GM06990 (cell line): Measurements from ENCODE around the gene PAFAH1B2.

Experiments used
- DNase-seq: peaks from one replicate; pipeline ENCODE4 v3.0.0-alpha.2; 2011; ENCODE audit not compliant: insufficient read length; ENCODE audit errors: extremely low read depth
- H3K27me3 ChIP-seq: replicated peaks from 2 replicates; pipeline ENCODE4 v1.6.0; 2011; ENCODE audit warnings: low read length; ENCODE audit not compliant: control insufficient read depth, insufficient read depth
- H3K36me3 ChIP-seq: 2 replicates; pipeline ENCODE4 v1.5.1; 2011; ENCODE audit warnings: low read length; ENCODE audit not compliant: control insufficient read depth, insufficient read depth
- H3K4me3 ChIP-seq: replicated peaks from 2 replicates; pipeline ENCODE4 v1.5.1; 2011; ENCODE audit warnings: low read depth, mild to moderate bottlenecking, control low read depth, low read length
- TF ChIP-seq, protein P1 (sequence below): IDR thresholded peaks from 2 replicates; pipeline ENCODE4 v1.5.1; 2011; ENCODE audit warnings: low read length, control low read depth, mild to moderate bottlenecking, inconsistent platforms; ENCODE audit not compliant: insufficient read depth, poor library complexity, severe bottlenecking

The PAFAH1B2 gene

DNA sequence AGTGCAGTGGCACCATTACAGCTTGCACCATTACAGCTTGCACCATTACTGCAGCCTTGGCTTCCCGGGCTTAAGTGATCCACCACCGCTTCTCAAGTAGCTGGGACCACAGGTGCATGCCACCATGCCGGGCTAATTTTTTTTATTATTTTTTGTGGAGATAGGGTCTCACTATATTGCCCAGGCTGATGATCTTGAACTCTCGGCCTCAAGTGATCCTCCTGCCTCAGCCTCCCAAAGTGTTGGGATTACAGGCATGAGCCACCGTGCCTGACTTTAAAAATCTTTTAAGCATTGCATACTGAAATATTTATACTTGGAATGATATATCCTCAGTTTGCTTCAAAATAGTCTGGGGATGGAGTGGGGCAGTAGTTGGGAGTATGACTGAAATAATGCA lies 10.4 kb downstream of the PAFAH1B2 start:
- Histone ChIP-seq H3K4me3 (no peak overlapping the region), H3K27me3 (no peaks in the 10 kb centered on the region), H3K36me3 (peaks cover 1% of the 10 kb centered on the region)
- TF ChIP-seq, protein P1, sequence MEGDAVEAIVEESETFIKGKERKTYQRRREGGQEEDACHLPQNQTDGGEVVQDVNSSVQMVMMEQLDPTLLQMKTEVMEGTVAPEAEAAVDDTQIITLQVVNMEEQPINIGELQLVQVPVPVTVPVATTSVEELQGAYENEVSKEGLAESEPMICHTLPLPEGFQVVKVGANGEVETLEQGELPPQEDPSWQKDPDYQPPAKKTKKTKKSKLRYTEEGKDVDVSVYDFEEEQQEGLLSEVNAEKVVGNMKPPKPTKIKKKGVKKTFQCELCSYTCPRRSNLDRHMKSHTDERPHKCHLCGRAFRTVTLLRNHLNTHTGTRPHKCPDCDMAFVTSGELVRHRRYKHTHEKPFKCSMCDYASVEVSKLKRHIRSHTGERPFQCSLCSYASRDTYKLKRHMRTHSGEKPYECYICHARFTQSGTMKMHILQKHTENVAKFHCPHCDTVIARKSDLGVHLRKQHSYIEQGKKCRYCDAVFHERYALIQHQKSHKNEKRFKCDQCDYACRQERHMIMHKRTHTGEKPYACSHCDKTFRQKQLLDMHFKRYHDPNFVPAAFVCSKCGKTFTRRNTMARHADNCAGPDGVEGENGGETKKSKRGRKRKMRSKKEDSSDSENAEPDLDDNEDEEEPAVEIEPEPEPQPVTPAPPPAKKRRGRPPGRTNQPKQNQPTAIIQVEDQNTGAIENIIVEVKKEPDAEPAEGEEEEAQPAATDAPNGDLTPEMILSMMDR = no peak
- no peak for DNase-seq

DNA sequence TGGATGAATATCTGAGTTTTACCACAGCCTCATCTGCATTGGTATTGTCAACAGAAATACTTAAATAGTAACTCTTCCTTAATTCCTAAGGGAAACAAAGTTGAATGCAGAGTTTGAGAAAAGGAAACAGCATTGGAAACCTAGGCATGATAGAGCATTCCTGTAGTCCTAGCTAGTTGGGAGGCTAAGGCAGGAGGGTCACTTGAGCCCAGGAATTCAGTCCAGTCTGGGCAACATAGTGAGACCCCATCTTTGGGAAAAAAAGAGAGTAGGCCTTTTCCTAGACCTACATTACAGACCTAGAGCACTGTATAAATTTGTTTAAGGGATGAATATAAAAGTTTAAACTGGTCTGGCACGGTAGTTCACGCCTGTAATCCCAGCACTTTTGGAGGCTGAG lies 13.4 kb downstream of the PAFAH1B2 start:
- Histone ChIP-seq H3K27me3 (no peaks in the 10 kb centered on the region), H3K4me3 (no peak overlapping the region), H3K36me3 (peaks cover 2% of the 10 kb centered on the region)
- TF ChIP-seq, protein P1 = no peak
- DNase-seq = no peak

DNA sequence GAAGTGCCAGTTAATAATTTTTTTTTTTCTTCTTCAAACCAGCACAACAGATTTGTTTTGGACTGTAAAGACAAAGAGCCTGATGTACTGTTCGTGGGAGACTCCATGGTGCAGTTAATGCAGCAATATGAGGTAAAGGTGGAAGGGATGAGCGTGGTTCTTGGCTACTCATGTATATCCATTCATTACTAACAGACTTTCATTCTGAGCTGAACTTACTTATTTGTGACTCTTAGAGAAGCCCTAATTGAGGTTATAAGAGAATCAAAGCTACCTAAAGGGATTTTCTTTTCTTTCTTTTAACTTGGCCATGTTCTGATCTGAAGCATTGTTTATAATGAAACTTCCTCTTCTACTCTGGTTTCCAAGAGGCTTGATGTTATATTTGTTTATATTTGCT lies 15.8 kb downstream of the PAFAH1B2 start:
- no peaks in the 10 kb centered on the region for H3K27me3 ChIP-seq
- H3K36me3 ChIP-seq = peaks cover 2% of the 10 kb centered on the region
- no peak for DNase-seq
- no peak overlapping the region for H3K4me3 ChIP-seq
- TF ChIP-seq, protein P1 = no peak

DNA sequence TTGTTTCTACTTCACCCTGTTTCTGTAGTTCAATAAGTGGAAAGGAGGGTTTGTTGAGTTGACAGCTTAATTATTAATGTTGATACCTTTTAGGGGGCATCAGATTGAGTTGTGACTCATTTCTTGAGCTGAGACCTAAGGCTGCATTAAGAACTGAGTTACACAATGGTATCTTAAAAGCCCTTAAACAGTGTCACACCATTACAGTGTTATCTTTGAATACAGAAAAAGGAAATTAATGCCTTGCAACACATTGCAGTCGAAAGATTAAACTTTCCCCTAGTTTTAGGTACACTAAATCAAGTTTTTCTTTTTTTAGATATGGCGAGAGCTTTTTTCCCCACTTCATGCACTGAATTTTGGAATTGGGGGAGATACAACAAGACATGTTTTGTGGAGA lies 16.7 kb downstream of the PAFAH1B2 start:
- Histone ChIP-seq H3K4me3 (no peak overlapping the region), H3K36me3 (peaks cover 3% of the 10 kb centered on the region), H3K27me3 (no peaks in the 10 kb centered on the region)
- TF ChIP-seq, protein P1 = no peak
- DNase-seq = no peak

DNA sequence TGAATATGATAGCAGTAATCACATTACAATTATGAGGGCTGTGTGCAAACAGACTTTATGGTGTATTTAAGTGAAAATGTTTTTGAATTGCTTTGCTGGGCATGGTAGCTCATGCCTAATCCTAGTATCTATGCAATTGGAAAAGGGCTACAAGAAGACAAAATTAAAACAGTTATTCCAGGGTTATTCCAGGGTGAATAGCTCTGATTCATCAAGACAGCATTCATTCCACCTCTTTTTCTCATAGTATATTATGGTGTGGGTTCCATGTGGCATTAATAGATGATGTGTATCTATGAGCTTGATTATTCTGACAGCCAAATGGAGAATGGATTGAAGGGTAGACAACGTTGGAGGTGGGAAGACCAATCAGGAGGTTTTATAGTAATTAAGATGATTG lies 22.4 kb downstream of the PAFAH1B2 start:
- peaks cover 4% of the 10 kb centered on the region for H3K36me3 ChIP-seq
- no peak overlapping the region for H3K4me3 ChIP-seq
- H3K27me3 ChIP-seq = no peaks in the 10 kb centered on the region
- DNase-seq = no peak
- TF ChIP-seq, protein P1 = no peak

DNA sequence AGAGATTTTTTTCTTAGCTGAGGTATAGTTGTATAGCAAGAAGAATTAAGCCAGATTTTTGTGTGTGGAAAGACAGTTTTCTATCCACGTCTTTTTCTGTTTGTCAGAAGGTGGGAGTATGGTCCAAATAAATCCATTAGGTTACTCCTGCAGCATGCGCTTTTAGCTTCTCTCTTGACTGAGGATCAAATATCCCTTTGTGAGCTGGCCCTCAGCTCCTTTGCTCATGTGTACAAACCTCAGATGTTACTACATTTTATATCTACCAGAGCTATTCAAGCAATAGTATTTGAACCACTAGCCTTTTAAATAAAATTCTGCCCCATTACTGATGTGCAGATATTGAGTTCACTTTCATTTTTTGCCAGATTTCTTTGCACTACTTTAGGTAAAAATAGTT lies 25.6 kb downstream of the PAFAH1B2 start:
- peaks cover 6% of the 10 kb centered on the region for H3K36me3 ChIP-seq
- TF ChIP-seq, protein P1 = no peak

More for the DNA sequence above, 25.6 kb downstream of the PAFAH1B2 start:
- H3K27me3 ChIP-seq = no peaks in the 10 kb centered on the region
- DNase-seq = no peak
- H3K4me3 ChIP-seq = no peak overlapping the region
